Parathyroid adenoma (tissue), 2 donors: ENCODE results near the gene COL8A2.

Experiments used
- H2AFZ ChIP-seq: fragments of 300-600 bp; sonication (generic); one replicate; pipeline ENCODE4 v1.7.0; 2017; ENCODE audit warnings: antibody characterized with exemption, mild to moderate bottlenecking
- H3K27ac ChIP-seq: fragments of 300-600 bp; sonication (generic); one replicate; pipeline ENCODE4 v1.7.0; 2017
- H3K27me3 ChIP-seq: fragments of 300-600 bp; sonication (generic); one replicate; pipeline ENCODE4 v1.7.0; 2017; ENCODE audit warnings: low read length; ENCODE audit not compliant: control insufficient read depth, insufficient read depth
- H3K36me3 ChIP-seq: fragments of 300-600 bp; sonication (generic); one replicate; pipeline ENCODE4 v1.7.0; 2017; ENCODE audit warnings: low read length; ENCODE audit not compliant: control insufficient read depth, insufficient read depth
- H3K4me1 ChIP-seq: fragments of 300-600 bp; sonication (generic); one replicate; pipeline ENCODE4 v1.7.0; 2017; ENCODE audit warnings: control low read depth
- H3K4me2 ChIP-seq: fragments of 300-600 bp; sonication (generic); one replicate; pipeline ENCODE4 v1.7.0; 2017; ENCODE audit warnings: low read length
- H3K4me3 ChIP-seq: fragments of 300-600 bp; sonication (generic); one replicate; pipeline ENCODE4 v1.7.0; 2017; ENCODE audit warnings: low read depth, low read length
- H3K79me2 ChIP-seq: fragments of 300-600 bp; sonication (generic); one replicate; pipeline ENCODE4 v1.7.0; 2017; ENCODE audit warnings: control low read depth
- H3K9ac ChIP-seq: fragments of 300-600 bp; sonication (generic); one replicate; pipeline ENCODE4 v1.7.0; 2017; ENCODE audit warnings: mild to moderate bottlenecking
- H3K9me3 ChIP-seq: fragments of 300-600 bp; sonication (generic); one replicate; pipeline ENCODE4 v1.7.0; 2017; ENCODE audit warnings: low read length; ENCODE audit not compliant: control insufficient read depth
- CTCF ChIP-seq: fragments of 300-600 bp; sonication (generic); IDR thresholded peaks from one replicate; pipeline ENCODE4 v1.7.0; 2017; ENCODE audit warnings: antibody characterized with exemption, mild to moderate bottlenecking
- donor health status: primary hyperparathyroidism.

Gene COL8A2

GRCh38 chr1:36128126-36128904, 3.3 kb upstream of the COL8A2 start:
- no peaks in the 10 kb centered on the region for H3K9me3 ChIP-seq
- no peaks in the 10 kb centered on the region for H3K4me1 ChIP-seq
- H3K27me3 ChIP-seq = no peaks in the 10 kb centered on the region
- no peak for TF ChIP-seq CTCF
- no peak overlapping the region for H3K4me2 ChIP-seq
- no peak overlapping the region for H2AFZ ChIP-seq
- no peak overlapping the region for H3K27ac ChIP-seq
- no peaks in the 10 kb centered on the region for H3K36me3 ChIP-seq
- H3K9ac ChIP-seq = no peak overlapping the region
- no peaks in the 10 kb centered on the region for H3K79me2 ChIP-seq
- no peak overlapping the region for H3K4me3 ChIP-seq

- Histone ChIP-seq H3K4me3 (no peak overlapping the region), H2AFZ (no peak overlapping the region), H3K4me1 (no peaks in the 10 kb centered on the region), H3K9ac (no peak overlapping the region), H3K36me3 (no peaks in the 10 kb centered on the region), H3K27ac (no peak overlapping the region), H3K27me3 (no peaks in the 10 kb centered on the region), H3K79me2 (no peaks in the 10 kb centered on the region), H3K4me2 (no peak overlapping the region), H3K9me3 (no peaks in the 10 kb centered on the region)
- TF ChIP-seq CTCF = no peak
Observed at GRCh38 chr1:36126797-36127500, 1.9 kb upstream of the COL8A2 start.

- no peaks in the 10 kb centered on the region for H3K4me1 ChIP-seq
- H3K36me3 ChIP-seq = no peaks in the 10 kb centered on the region
- H2AFZ ChIP-seq = no peak overlapping the region
- H3K27ac ChIP-seq = no peak overlapping the region
- no peaks in the 10 kb centered on the region for H3K27me3 ChIP-seq
- TF ChIP-seq CTCF = no peak
- no peaks in the 10 kb centered on the region for H3K79me2 ChIP-seq
- no peak overlapping the region for H3K4me2 ChIP-seq
- no peak overlapping the region for H3K9ac ChIP-seq
- H3K9me3 ChIP-seq = no peaks in the 10 kb centered on the region
- H3K4me3 ChIP-seq = no peak overlapping the region
Observed at GRCh38 chr1:36126005-36126716, 1.1 kb upstream of the COL8A2 start.

GRCh38 chr1:36124404-36125128, 456 bp downstream of the COL8A2 start:
- no peak overlapping the region for H2AFZ ChIP-seq
- H3K4me3 ChIP-seq = no peak overlapping the region
- no peaks in the 10 kb centered on the region for H3K4me1 ChIP-seq
- H3K27ac ChIP-seq = no peak overlapping the region
- no peaks in the 10 kb centered on the region for H3K27me3 ChIP-seq
- H3K36me3 ChIP-seq = no peaks in the 10 kb centered on the region
- H3K9me3 ChIP-seq = no peaks in the 10 kb centered on the region
- no peak overlapping the region for H3K4me2 ChIP-seq
- H3K9ac ChIP-seq = no peak overlapping the region
- no peak for TF ChIP-seq CTCF
- H3K79me2 ChIP-seq = no peaks in the 10 kb centered on the region
